Neural cell (in vitro differentiated cells): ENCODE data around the gene BCL6B. TPM values are rescaled to one million over a fixed set of nuclear protein-coding genes. Genes with fewer than 3 reads are reported as not detected.

Source experiments
- H2AFZ ChIP-seq: fragments of 200-600, 300-800 bp; sonication (generic), shearing (Covaris generic); 2 replicates; pipeline ENCODE4 v1.6.0; 2014; ENCODE audit warnings: low read depth, mild to moderate bottlenecking, antibody characterized with exemption, low read length, moderate library complexity
- H3F3A ChIP-seq: fragments of 200-600 bp; shearing (Covaris generic); 2 replicates; pipeline ENCODE4 v1.6.1; 2016; ENCODE audit warnings: mild to moderate bottlenecking, moderate library complexity, mixed read lengths, antibody characterized with exemption, low read length; ENCODE audit not compliant: insufficient read depth, poor library complexity, severe bottlenecking
- H3K27ac ChIP-seq: fragments of 200-600, 300-800 bp; sonication (generic), shearing (Covaris generic); 2 replicates; pipeline ENCODE4 v1.5.1; 2014; ENCODE audit warnings: mild to moderate bottlenecking, low read length, moderate library complexity
- H3K27me3 ChIP-seq: fragments of 300-800, 200-600 bp; sonication (generic), shearing (Covaris generic); 2 replicates; pipeline ENCODE4 v1.6.0; 2014; ENCODE audit warnings: mild to moderate bottlenecking, low read depth, low read length, moderate library complexity; ENCODE audit not compliant: insufficient read depth
- H3K36me3 ChIP-seq: fragments of 300-800, 200-600 bp; sonication (generic), shearing (Covaris generic); 2 replicates; pipeline ENCODE4 v1.5.1; 2014; ENCODE audit warnings: mild to moderate bottlenecking, antibody characterized with exemption, low read length, moderate library complexity; ENCODE audit not compliant: insufficient read depth
- H3K4me2 ChIP-seq: fragments of 300-800, 200-600 bp; sonication (generic), shearing (Covaris generic); 2 replicates; pipeline ENCODE4 v1.6.0; 2014; ENCODE audit warnings: mild to moderate bottlenecking, low read length
- H3K4me3 ChIP-seq: fragments of 300-800, 200-600 bp; sonication (generic), shearing (Covaris generic); 2 replicates; pipeline ENCODE4 v1.5.1; 2014; ENCODE audit warnings: mild to moderate bottlenecking, low read length, moderate library complexity
- H3K79me2 ChIP-seq: fragments of 200-600 bp; shearing (Covaris generic); replicated peaks from 2 replicates; pipeline ENCODE4 v1.6.0; 2014; ENCODE audit warnings: mild to moderate bottlenecking, low read length, moderate library complexity; ENCODE audit not compliant: insufficient read depth
- H3K9ac ChIP-seq: fragments of 300-800, 200-600 bp; sonication (generic), shearing (Covaris generic); 2 replicates; pipeline ENCODE4 v1.6.1; 2016; ENCODE audit warnings: mild to moderate bottlenecking, low read length, mixed read lengths
- H3K9me2 ChIP-seq: fragments of 200-600 bp; shearing (Covaris generic); 2 replicates; pipeline ENCODE4 v1.6.1; 2016; ENCODE audit warnings: mild to moderate bottlenecking, low read length, mixed read lengths; ENCODE audit not compliant: insufficient read depth
- H3K9me3 ChIP-seq: fragments of 200-600, 300-800 bp; sonication (generic), shearing (Covaris generic); 2 replicates; pipeline ENCODE4 v1.6.1; 2016; ENCODE audit warnings: mild to moderate bottlenecking, mixed run types, low read length, moderate library complexity, mixed read lengths
- H4K20me1 ChIP-seq: fragments of 200-600 bp; shearing (Covaris generic); 2 replicates; pipeline ENCODE4 v1.6.1; 2016; ENCODE audit warnings: mild to moderate bottlenecking, mixed run types; ENCODE audit not compliant: insufficient read depth
- CTCF ChIP-seq: fragments of 450-650 bp; IDR thresholded peaks from 2 replicates; pipeline ENCODE4 v1.5.1; 2014; ENCODE audit warnings: antibody characterized with exemption, mild to moderate bottlenecking, moderate library complexity; ENCODE audit not compliant: poor library complexity, severe bottlenecking
- EP300 ChIP-seq: fragments of 450-650 bp; conservative IDR thresholded peaks from 2 replicates; pipeline ENCODE4 v1.6.1; 2014; ENCODE audit warnings: antibody characterized with exemption, mild to moderate bottlenecking, moderate library complexity; ENCODE audit not compliant: poor library complexity, severe bottlenecking
- POLR2AphosphoS5 ChIP-seq: IDR thresholded peaks from 2 replicates; pipeline ENCODE4 v1.6.1; 2012
- REST ChIP-seq: IDR thresholded peaks from 2 replicates; pipeline ENCODE4 v1.6.1; 2012; ENCODE audit warnings: borderline replicate concordance
- polyA plus RNA-seq: library from polyadenylated mRNA; depleted of rRNA; stranded (reverse); fragments of >200 nt; gene quantifications from 2 replicates; pipeline ENCODE4 v1.2.3, GENCODE V29; 2014

The BCL6B gene
- polyA plus RNA-seq, 1 donor from 2014 or later, result not detected

- Histone ChIP-seq H2AFZ (no peak overlapping the region), H3K27me3 (peaks cover 8% of the 10 kb centered on the region), H3K27ac (no peak overlapping the region), H3K9me3 (no peaks in the 10 kb centered on the region), H4K20me1 (no peaks in the 10 kb centered on the region), H3F3A (no peaks in the 10 kb centered on the region), H3K4me3 (no peak overlapping the region), H3K79me2 (peaks cover 18% of the 10 kb centered on the region), H3K9ac (no peak overlapping the region), H3K36me3 (no peaks in the 10 kb centered on the region), H3K4me2 (no peak overlapping the region), H3K9me2 (no peaks in the 10 kb centered on the region)
- TF ChIP-seq REST (no peak), POLR2AphosphoS5 (no peak)
These were observed 6.4 kb upstream of the BCL6B start for GRCh38 chr17:7016418-7016817.

- Histone ChIP-seq H3K27ac (no peak overlapping the region), H3F3A (no peaks in the 10 kb centered on the region), H3K4me2 (no peak overlapping the region), H2AFZ (no peak overlapping the region), H3K36me3 (no peaks in the 10 kb centered on the region), H3K9me3 (no peaks in the 10 kb centered on the region), H4K20me1 (no peaks in the 10 kb centered on the region), H3K4me3 (no peak overlapping the region), H3K9me2 (no peaks in the 10 kb centered on the region), H3K9ac (no peak overlapping the region), H3K27me3 (peaks cover 15% of the 10 kb centered on the region), H3K79me2 (peaks cover 11% of the 10 kb centered on the region)
- TF ChIP-seq REST (no peak), POLR2AphosphoS5 (no peak), CTCF (no peak), EP300 (no peak)
These were observed 5.7 kb upstream of the BCL6B start for GRCh38 chr17:7016886-7017826.
